Fibroblast of peridontal ligament (primary cell): ENCODE data around the gene NUDT4.
"Not testable (repeated sequence)": the region's sequence is repeated elsewhere in the genome, so short reads cannot be mapped to it uniquely, and the experiment has no call there.

ENCODE experiments used
- DNase-seq: peaks from one replicate; pipeline ENCODE4 v3.0.0-alpha.2; 2010; ENCODE audit errors: extremely low read depth

NUDT4 gene

GRCh38 chr12:93366422-93366821 lies 11.3 kb upstream of the NUDT4 start:
- DNase-seq = no peak

GRCh38 chr12:93368766-93369165 lies 9.0 kb upstream of the NUDT4 start:
- DNase-seq = no peak

- no peak for DNase-seq
Measured at GRCh38 chr12:93369505-93369904, 8.2 kb upstream of the NUDT4 start.

GRCh38 chr12:93370947-93371346 lies 6.8 kb upstream of the NUDT4 start:
- no peak for DNase-seq

- DNase-seq = no peak
Measured at GRCh38 chr12:93373961-93374656, 3.6 kb upstream of the NUDT4 start.

- no peak for DNase-seq
Measured at GRCh38 chr12:93375906-93376305, 1.8 kb upstream of the NUDT4 start.

GRCh38 chr12:93376436-93377251 lies 1.1 kb upstream of the NUDT4 start:
- peak; percentile 71 for DNase-seq

- peak; percentile 91 for DNase-seq
Measured at GRCh38 chr12:93378196-93378997, 672 bp downstream of the NUDT4 start.

- no peak for DNase-seq
Measured at GRCh38 chr12:93378998-93379325, 1.2 kb downstream of the NUDT4 start.

GRCh38 chr12:93379326-93379980 lies 1.7 kb downstream of the NUDT4 start:
- DNase-seq = peak; percentile 40

- DNase-seq = no peak
Measured at GRCh38 chr12:93379981-93380361, 2.2 kb downstream of the NUDT4 start.

GRCh38 chr12:93380480-93381121 lies 2.9 kb downstream of the NUDT4 start:
- DNase-seq = peak; percentile 69

GRCh38 chr12:93381161-93381975 lies 3.6 kb downstream of the NUDT4 start:
- DNase-seq = peak; percentile 20

GRCh38 chr12:93381976-93382437 lies 4.3 kb downstream of the NUDT4 start:
- not testable (repeated sequence) for DNase-seq

GRCh38 chr12:93387780-93388179 lies 10.1 kb downstream of the NUDT4 start:
- DNase-seq = no peak

- peak; percentile 57 for DNase-seq
Measured at GRCh38 chr12:93390031-93390430, 12.3 kb downstream of the NUDT4 start.

- no peak for DNase-seq
Measured at GRCh38 chr12:93390549-93391297, 13.0 kb downstream of the NUDT4 start.

- DNase-seq = no peak
Measured at GRCh38 chr12:93393425-93393824, 15.7 kb downstream of the NUDT4 start.

- DNase-seq = no peak
Measured at GRCh38 chr12:93397412-93397811, 19.7 kb downstream of the NUDT4 start.
